ENCODE data around the gene COMMD10. TPM values are rescaled to one million over a fixed set of nuclear protein-coding genes. Genes with fewer than 3 reads are reported as not detected.

COMMD10 gene
- total RNA-seq, 2 donors from 2014 or later, result 17.7 to 19.1 TPM

- ATAC-seq (replicated peaks), result no peak
- Mint-ChIP-seq H3K9me3 (no peaks in the 10 kb centered on the region), H3K4me1 (peaks cover 3% of the 10 kb centered on the region), H3K4me3 (no peak overlapping the region), H3K27me3 (no peaks in the 10 kb centered on the region), H3K27ac (no peak overlapping the region), H3K36me3 (ENCODE audit: low read depth) (no peaks in the 10 kb centered on the region)
Observed at GRCh38 chr5:116212225-116212624, 127.4 kb downstream of the COMMD10 start.

GRCh38 chr5:116216246-116216645 lies 131.4 kb downstream of the COMMD10 start:
- peaks cover 3% of the 10 kb centered on the region for H3K4me1 Mint-ChIP-seq
- no peak overlapping the region for H3K4me3 Mint-ChIP-seq
- no peaks in the 10 kb centered on the region for H3K36me3 Mint-ChIP-seq (ENCODE audit: low read depth)
- no peak overlapping the region for H3K27ac Mint-ChIP-seq
- H3K9me3 Mint-ChIP-seq, result no peaks in the 10 kb centered on the region
- H3K27me3 Mint-ChIP-seq, result no peaks in the 10 kb centered on the region
- ATAC-seq (replicated peaks), result no peak

- ATAC-seq (replicated peaks), result no peak
- Mint-ChIP-seq H3K9me3 (no peaks in the 10 kb centered on the region), H3K27ac (no peak overlapping the region)
Observed at GRCh38 chr5:116225281-116225922, 140.6 kb downstream of the COMMD10 start.

GRCh38 chr5:116229131-116229689 lies 144.4 kb downstream of the COMMD10 start:
- ATAC-seq (replicated peaks), result no peak
- Mint-ChIP-seq H3K4me3 (no peak overlapping the region), H3K27ac (no peak overlapping the region), H3K9me3 (peaks cover 8% of the 10 kb centered on the region), H3K27me3 (no peaks in the 10 kb centered on the region), H3K36me3 (ENCODE audit: low read depth) (peaks cover 10% of the 10 kb centered on the region), H3K4me1 (no peaks in the 10 kb centered on the region)

More at GRCh38 chr5:116225281-116225922, 140.6 kb downstream of the COMMD10 start:
- no peaks in the 10 kb centered on the region for H3K27me3 Mint-ChIP-seq
- H3K4me3 Mint-ChIP-seq, result no peak overlapping the region
- H3K4me1 Mint-ChIP-seq, result no peaks in the 10 kb centered on the region
- H3K36me3 Mint-ChIP-seq (ENCODE audit: low read depth), result peaks cover 7% of the 10 kb centered on the region

GRCh38 chr5:116231288-116231687 lies 146.5 kb downstream of the COMMD10 start:
- peaks cover 8% of the 10 kb centered on the region for H3K9me3 Mint-ChIP-seq
- peaks cover 6% of the 10 kb centered on the region for H3K36me3 Mint-ChIP-seq (ENCODE audit: low read depth)

GRCh38 chr5:116234681-116235080 lies 149.9 kb downstream of the COMMD10 start:
- Mint-ChIP-seq H3K4me3 (no peak overlapping the region), H3K9me3 (peaks cover 8% of the 10 kb centered on the region), H3K36me3 (ENCODE audit: low read depth) (peaks cover 8% of the 10 kb centered on the region), H3K27me3 (no peaks in the 10 kb centered on the region), H3K4me1 (no peaks in the 10 kb centered on the region), H3K27ac (no peak overlapping the region)
- no peak for ATAC-seq (replicated peaks)

More at GRCh38 chr5:116231288-116231687, 146.5 kb downstream of the COMMD10 start:
- H3K4me3 Mint-ChIP-seq, result no peak overlapping the region
- no peak overlapping the region for H3K27ac Mint-ChIP-seq
- H3K27me3 Mint-ChIP-seq, result no peaks in the 10 kb centered on the region
- no peaks in the 10 kb centered on the region for H3K4me1 Mint-ChIP-seq
- no peak for ATAC-seq (replicated peaks)

GRCh38 chr5:116237917-116238500 lies 153.2 kb downstream of the COMMD10 start:
- Mint-ChIP-seq H3K27me3 (no peaks in the 10 kb centered on the region), H3K27ac (no peak overlapping the region), H3K36me3 (ENCODE audit: low read depth) (peaks cover 17% of the 10 kb centered on the region), H3K4me3 (no peak overlapping the region), H3K4me1 (no peaks in the 10 kb centered on the region), H3K9me3 (peaks cover 12% of the 10 kb centered on the region)
- ATAC-seq (replicated peaks), result no peak

GRCh38 chr5:116242343-116242742 lies 157.5 kb downstream of the COMMD10 start:
- Mint-ChIP-seq H3K27ac (no peak overlapping the region), H3K4me1 (no peaks in the 10 kb centered on the region)

GRCh38 chr5:116248432-116248831 lies 163.6 kb downstream of the COMMD10 start:
- Mint-ChIP-seq H3K27me3 (no peaks in the 10 kb centered on the region), H3K4me1 (no peaks in the 10 kb centered on the region), H3K27ac (no peak overlapping the region), H3K4me3 (no peak overlapping the region), H3K9me3 (peaks cover 25% of the 10 kb centered on the region), H3K36me3 (ENCODE audit: low read depth) (peaks cover 10% of the 10 kb centered on the region)
- no peak for ATAC-seq (replicated peaks)

More at GRCh38 chr5:116242343-116242742, 157.5 kb downstream of the COMMD10 start:
- Mint-ChIP-seq H3K36me3 (ENCODE audit: low read depth) (peaks cover 14% of the 10 kb centered on the region), H3K4me3 (no peak overlapping the region), H3K9me3 (peaks cover 19% of the 10 kb centered on the region), H3K27me3 (no peaks in the 10 kb centered on the region)
- ATAC-seq (replicated peaks), result no peak

GRCh38 chr5:116249648-116250047 lies 164.8 kb downstream of the COMMD10 start:
- H3K36me3 Mint-ChIP-seq (ENCODE audit: low read depth), result peaks cover 10% of the 10 kb centered on the region
- H3K27ac Mint-ChIP-seq, result no peak overlapping the region

GRCh38 chr5:116256717-116257116 lies 171.9 kb downstream of the COMMD10 start:
- H3K27me3 Mint-ChIP-seq, result no peaks in the 10 kb centered on the region
- no peak for ATAC-seq (replicated peaks)
- no peak overlapping the region for H3K4me3 Mint-ChIP-seq
- H3K4me1 Mint-ChIP-seq, result no peaks in the 10 kb centered on the region
- H3K36me3 Mint-ChIP-seq (ENCODE audit: low read depth), result peaks cover 23% of the 10 kb centered on the region
- no peak overlapping the region for H3K27ac Mint-ChIP-seq
- H3K9me3 Mint-ChIP-seq, result peaks cover 6% of the 10 kb centered on the region

More at GRCh38 chr5:116249648-116250047, 164.8 kb downstream of the COMMD10 start:
- Mint-ChIP-seq H3K4me1 (no peaks in the 10 kb centered on the region), H3K27me3 (no peaks in the 10 kb centered on the region), H3K9me3 (peaks cover 25% of the 10 kb centered on the region), H3K4me3 (no peak overlapping the region)
- no peak for ATAC-seq (replicated peaks)

- H3K4me1 Mint-ChIP-seq, result no peaks in the 10 kb centered on the region
- ATAC-seq (replicated peaks), result no peak
- peaks cover 49% of the 10 kb centered on the region for H3K36me3 Mint-ChIP-seq (ENCODE audit: low read depth)
Observed at GRCh38 chr5:116265471-116265870, 180.6 kb downstream of the COMMD10 start.

GRCh38 chr5:116271446-116272025 lies 186.7 kb downstream of the COMMD10 start:
- Mint-ChIP-seq H3K9me3 (peaks cover 13% of the 10 kb centered on the region), H3K27me3 (no peaks in the 10 kb centered on the region), H3K27ac (no peak overlapping the region), H3K4me3 (no peak overlapping the region), H3K36me3 (ENCODE audit: low read depth) (peaks cover 10% of the 10 kb centered on the region), H3K4me1 (no peaks in the 10 kb centered on the region)
- peak; percentile 68 for ATAC-seq (replicated peaks)

More at GRCh38 chr5:116265471-116265870, 180.6 kb downstream of the COMMD10 start:
- Mint-ChIP-seq H3K27me3 (no peaks in the 10 kb centered on the region), H3K4me3 (no peak overlapping the region), H3K9me3 (peaks cover 20% of the 10 kb centered on the region), H3K27ac (no peak overlapping the region)

- H3K36me3 Mint-ChIP-seq (ENCODE audit: low read depth), result peaks cover 6% of the 10 kb centered on the region
- no peaks in the 10 kb centered on the region for H3K4me1 Mint-ChIP-seq
- H3K27me3 Mint-ChIP-seq, result no peaks in the 10 kb centered on the region
- H3K27ac Mint-ChIP-seq, result no peak overlapping the region
- H3K9me3 Mint-ChIP-seq, result peaks cover 8% of the 10 kb centered on the region
- H3K4me3 Mint-ChIP-seq, result no peak overlapping the region
- ATAC-seq (replicated peaks), result no peak
Observed at GRCh38 chr5:116272281-116272941, 187.6 kb downstream of the COMMD10 start.

All from activated T-helper 17 cell treated with anti-CD3 and anti-CD28 coated beads, Interleukin-2, amount 50 U/mL, for 72 hours (primary cell).